Measurements from ENCODE around the gene BLOC1S1. TPM values are rescaled to one million over a fixed set of nuclear protein-coding genes. Genes with fewer than 3 reads are reported as not detected.
A peak's percentile ranks its signal among the peaks of the same experiment; 100 is the strongest.

The BLOC1S1 gene
- 66.7 and 69.8 TPM in 2 replicates for total RNA-seq (2014; rRNA removed; shearing (Covaris generic))
- 109 and 269 TPM in 2 replicates for polyA plus RNA-seq (2014; cell fraction: nucleus; rRNA removed)

GRCh38 chr12:55715833-55716581 is at the start of gene BLOC1S1:
BLOC1S1 (plus strand) TSS chr12:55716046; CDS start chr12:55716052, 6 bp downstream.
- DNase-seq (ENCODE audit: extremely low read depth, low read depth): peak; percentile 90

- no peak for DNase-seq (ENCODE audit: extremely low read depth, low read depth)
These were observed 49.3 kb upstream of the BLOC1S1 start for GRCh38 chr12:55666508-55666907.

GRCh38 chr12:55670276-55670675 is 45.6 kb upstream of the BLOC1S1 start:
- DNase-seq (ENCODE audit: extremely low read depth, low read depth): no peak

GRCh38 chr12:55671746-55672145 is 44.1 kb upstream of the BLOC1S1 start:
- DNase-seq (ENCODE audit: extremely low read depth, low read depth): no peak

GRCh38 chr12:55673638-55674037 is 42.2 kb upstream of the BLOC1S1 start:
- no peak for DNase-seq (ENCODE audit: extremely low read depth, low read depth)

- no peak for DNase-seq (ENCODE audit: extremely low read depth, low read depth)
These were observed 40.2 kb upstream of the BLOC1S1 start for GRCh38 chr12:55675666-55676065.

- DNase-seq (ENCODE audit: extremely low read depth, low read depth): no peak
These were observed 39.1 kb upstream of the BLOC1S1 start for GRCh38 chr12:55676707-55677106.

- DNase-seq (ENCODE audit: extremely low read depth, low read depth): no peak
These were observed 36.2 kb upstream of the BLOC1S1 start for GRCh38 chr12:55679691-55680090.

GRCh38 chr12:55681142-55682077 is 34.4 kb upstream of the BLOC1S1 start:
- peak; percentile 79 for DNase-seq (ENCODE audit: extremely low read depth, low read depth)

GRCh38 chr12:55682087-55682796 is 33.6 kb upstream of the BLOC1S1 start:
- no peak for DNase-seq (ENCODE audit: extremely low read depth, low read depth)

GRCh38 chr12:55683676-55684075 is 32.2 kb upstream of the BLOC1S1 start:
- DNase-seq (ENCODE audit: extremely low read depth, low read depth): no peak

GRCh38 chr12:55684761-55685370 is 31.0 kb upstream of the BLOC1S1 start:
- no peak for DNase-seq (ENCODE audit: extremely low read depth, low read depth)

- DNase-seq (ENCODE audit: extremely low read depth, low read depth): no peak
These were observed 30.2 kb upstream of the BLOC1S1 start for GRCh38 chr12:55685671-55686070.

- DNase-seq (ENCODE audit: extremely low read depth, low read depth): no peak
These were observed 29.4 kb upstream of the BLOC1S1 start for GRCh38 chr12:55686366-55687010.

GRCh38 chr12:55687746-55688145 is 28.1 kb upstream of the BLOC1S1 start:
- DNase-seq (ENCODE audit: extremely low read depth, low read depth): no peak

GRCh38 chr12:55688716-55689655 is 26.9 kb upstream of the BLOC1S1 start:
- DNase-seq (ENCODE audit: extremely low read depth, low read depth): no peak

- DNase-seq (ENCODE audit: extremely low read depth, low read depth): no peak
These were observed 23.1 kb upstream of the BLOC1S1 start for GRCh38 chr12:55692631-55693322.
